Mucosa of descending colon (tissue), 3 donors: Measurements from ENCODE around the gene PARD3B. TPM values are rescaled to one million over a fixed set of nuclear protein-coding genes. Genes with fewer than 3 reads are reported as not detected.

Experiments used
- ATAC-seq: fragments of 200-7000 bp; cut with Tn5 transposase; one replicate; pipeline ENCODE4 v1.9.1; 2020; ENCODE audit warnings: mild to moderate bottlenecking, moderate library complexity
- DNase-seq, 3 donors: peaks; one replicate each; pipeline ENCODE4 v3.0.0-alpha.2; 2020
- H3K36me3 ChIP-seq: fragments of 200-600 bp; one replicate; pipeline ENCODE4 v1.8.0; 2021; ENCODE audit warnings: low read depth, mild to moderate bottlenecking
- H3K4me1 ChIP-seq: fragments of 200-600 bp; one replicate; pipeline ENCODE4 v1.8.0; 2021; ENCODE audit warnings: low read depth, mild to moderate bottlenecking
- H3K4me3 ChIP-seq: fragments of 200-600 bp; one replicate; pipeline ENCODE4 v1.8.0; 2021; ENCODE audit warnings: mild to moderate bottlenecking
- H3K9me3 ChIP-seq: fragments of 200-600 bp; one replicate; pipeline ENCODE4 v1.8.0; 2021; ENCODE audit warnings: mild to moderate bottlenecking
- CTCF ChIP-seq: fragments of 200-600 bp; IDR thresholded peaks from one replicate; pipeline ENCODE4 v1.8.0; 2022; ENCODE audit warnings: antibody characterized with exemption, mild to moderate bottlenecking
- intact Hi-C, 2 donors: fragments of 100-400 bp; cut with DNase I in 1 of 2; cut with micrococcal nuclease in 1 of 2; formaldehyde crosslinking; loops; one replicate each; pipeline versions ENCODE4 v1.11.0 to v1.11.1; 2022; cut with DNase I, micrococcal nuclease
- total RNA-seq, 3 donors: library from RNA; stranded (reverse); fragmentation: NEBNext Ultra II Directional in 2 of 3; extraction: Animal tissue kit (Norgen Biotek cat#: 25700) in 2 of 3; gene quantifications; one replicate each; pipeline versions ENCODE4 v1.2.1 to v1.2.4, GENCODE V29; 2021 to 2023
- donor health status: DM: no; HTN: no; CAD: no; lungs with moderate emphysema.
- donor health status: DM: no; HTN: no; CAD: no.
- donor health status: DM: no; HTN: yes; CAD: no.

PARD3B gene
- total RNA-seq, 3 donors from 2014 or later, result 21.1 to 56.8 (median 44.0) TPM

GRCh38 chr2:205297846-205298245, 752.6 kb downstream of the PARD3B start:
- H3K36me3 ChIP-seq, result no peaks in the 10 kb centered on the region
- intact Hi-C loops, result no loop called here
- TF ChIP-seq CTCF, result no peak
- DNase-seq (no peak), ATAC-seq (no peak)
- H3K4me1 ChIP-seq, result no peaks in the 10 kb centered on the region
- no peak overlapping the region for H3K4me3 ChIP-seq
- no peaks in the 10 kb centered on the region for H3K9me3 ChIP-seq

GRCh38 chr2:205311201-205311600, 765.9 kb downstream of the PARD3B start:
- DNase-seq (no peak), ATAC-seq (no peak)
- no peaks in the 10 kb centered on the region for H3K4me1 ChIP-seq
- no peak overlapping the region for H3K4me3 ChIP-seq
- H3K36me3 ChIP-seq, result no peaks in the 10 kb centered on the region
- H3K9me3 ChIP-seq, result no peaks in the 10 kb centered on the region
- TF ChIP-seq CTCF, result no peak
- intact Hi-C loops, result no loop called here

- no peaks in the 10 kb centered on the region for H3K36me3 ChIP-seq
- no peak for ATAC-seq
- no peaks in the 10 kb centered on the region for H3K9me3 ChIP-seq
- no peak for TF ChIP-seq CTCF
- DNase-seq, result no peak
- no peaks in the 10 kb centered on the region for H3K4me1 ChIP-seq
- intact Hi-C loops, result no loop called here
- H3K4me3 ChIP-seq, result no peak overlapping the region
Observed at GRCh38 chr2:205321231-205321630, 776.0 kb downstream of the PARD3B start.

- DNase-seq (no peak), ATAC-seq (no peak)
- intact Hi-C loops, result no loop called here
- H3K4me1 ChIP-seq, result no peaks in the 10 kb centered on the region
- H3K36me3 ChIP-seq, result no peaks in the 10 kb centered on the region
- no peak for TF ChIP-seq CTCF
- H3K9me3 ChIP-seq, result no peaks in the 10 kb centered on the region
- H3K4me3 ChIP-seq, result no peak overlapping the region
Observed at GRCh38 chr2:205323929-205324328, 778.7 kb downstream of the PARD3B start.

GRCh38 chr2:205324355-205324754, 779.1 kb downstream of the PARD3B start:
- H3K4me3 ChIP-seq, result no peak overlapping the region
- H3K4me1 ChIP-seq, result no peaks in the 10 kb centered on the region
- ATAC-seq, result no peak
- TF ChIP-seq CTCF, result no peak
- intact Hi-C loops, result no loop called here
- DNase-seq, result no peak
- H3K36me3 ChIP-seq, result no peaks in the 10 kb centered on the region
- no peaks in the 10 kb centered on the region for H3K9me3 ChIP-seq

- Histone ChIP-seq H3K9me3 (no peaks in the 10 kb centered on the region), H3K36me3 (no peaks in the 10 kb centered on the region), H3K4me1 (no peaks in the 10 kb centered on the region), H3K4me3 (no peak overlapping the region)
- ATAC-seq (no peak), DNase-seq (no peak)
- intact Hi-C loops, result no loop called here
- no peak for TF ChIP-seq CTCF
Observed at GRCh38 chr2:205333351-205333750, 788.1 kb downstream of the PARD3B start.
